Upper lobe of left lung (tissue), 4 donors: ENCODE data around the gene IMMP2L.

ENCODE experiments used
- EP300 ChIP-seq, 4 donors: sonication (generic); formaldehyde crosslinking; IDR thresholded peaks; one replicate each; pipeline ENCODE4 v1.5.1; 2017; ENCODE audit warnings: antibody characterized with exemption in 4 of 4, control low read depth in 2 of 4
- POLR2A ChIP-seq, 4 donors: fragments of 450-650 bp; IDR thresholded peaks; one replicate each; pipeline ENCODE4 v1.5.1; 2016 to 2017; ENCODE audit warnings: antibody characterized with exemption in 4 of 4, mild to moderate bottlenecking in 2 of 4
- POLR2AphosphoS5 ChIP-seq, 2 donors: sonication (generic); formaldehyde crosslinking; IDR thresholded peaks; one replicate each; pipeline ENCODE4 v1.5.1; 2017; ENCODE audit warnings: antibody characterized with exemption in 2 of 2
- TF ChIP-seq, protein P1 (sequence below), 6 experiments: fragments of 450-650 bp in 4 of 6; fragments of 200-600 bp in 2 of 6; sonication (generic) in 2 of 6; IDR thresholded peaks; one replicate each; pipeline ENCODE4 v1.5.1; 2016 to 2019; ENCODE audit warnings: antibody characterized with exemption in 6 of 6

DNA sequence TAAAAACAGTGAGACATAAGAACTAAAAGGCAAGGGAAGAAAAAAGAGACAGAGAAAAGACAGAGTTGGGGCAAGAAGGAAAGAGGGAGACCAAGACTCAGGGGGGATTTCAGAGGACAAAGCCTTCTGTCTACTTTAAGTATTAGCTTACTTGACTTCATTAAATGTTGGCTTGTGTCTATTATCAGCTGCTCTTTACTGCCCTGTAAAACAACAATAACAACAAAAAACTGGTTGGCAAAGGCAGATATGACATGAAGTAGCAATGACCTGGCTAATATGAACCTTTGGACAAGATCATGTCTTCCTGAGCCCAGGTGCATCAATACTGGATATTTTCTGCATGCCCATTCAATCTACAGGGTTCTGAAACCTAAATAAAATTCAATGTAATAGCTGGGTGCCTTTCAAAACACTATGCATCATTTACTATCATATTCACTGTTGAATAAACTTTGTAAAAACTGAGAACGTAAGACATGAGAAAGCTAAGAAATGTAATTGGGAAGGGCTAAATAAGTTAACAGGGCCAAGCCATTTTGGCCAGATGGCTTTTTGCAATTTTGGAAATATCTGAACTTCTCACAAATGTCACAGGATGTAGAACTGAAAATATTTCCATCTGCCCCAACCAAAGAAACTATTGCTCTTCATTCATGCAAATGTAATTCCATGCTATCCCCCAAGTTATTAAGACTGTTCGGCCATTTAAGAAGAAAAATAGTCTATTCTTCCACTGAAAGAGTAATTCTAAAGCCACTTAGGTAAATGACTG, 422.0 kb downstream of the IMMP2L start:
- no peak for TF ChIP-seq EP300 (IDR thresholded peaks at IDR 0.05)
- TF ChIP-seq, protein P1, sequence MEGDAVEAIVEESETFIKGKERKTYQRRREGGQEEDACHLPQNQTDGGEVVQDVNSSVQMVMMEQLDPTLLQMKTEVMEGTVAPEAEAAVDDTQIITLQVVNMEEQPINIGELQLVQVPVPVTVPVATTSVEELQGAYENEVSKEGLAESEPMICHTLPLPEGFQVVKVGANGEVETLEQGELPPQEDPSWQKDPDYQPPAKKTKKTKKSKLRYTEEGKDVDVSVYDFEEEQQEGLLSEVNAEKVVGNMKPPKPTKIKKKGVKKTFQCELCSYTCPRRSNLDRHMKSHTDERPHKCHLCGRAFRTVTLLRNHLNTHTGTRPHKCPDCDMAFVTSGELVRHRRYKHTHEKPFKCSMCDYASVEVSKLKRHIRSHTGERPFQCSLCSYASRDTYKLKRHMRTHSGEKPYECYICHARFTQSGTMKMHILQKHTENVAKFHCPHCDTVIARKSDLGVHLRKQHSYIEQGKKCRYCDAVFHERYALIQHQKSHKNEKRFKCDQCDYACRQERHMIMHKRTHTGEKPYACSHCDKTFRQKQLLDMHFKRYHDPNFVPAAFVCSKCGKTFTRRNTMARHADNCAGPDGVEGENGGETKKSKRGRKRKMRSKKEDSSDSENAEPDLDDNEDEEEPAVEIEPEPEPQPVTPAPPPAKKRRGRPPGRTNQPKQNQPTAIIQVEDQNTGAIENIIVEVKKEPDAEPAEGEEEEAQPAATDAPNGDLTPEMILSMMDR (IDR thresholded peaks at IDR 0.05), result no peak
- no peak for TF ChIP-seq POLR2A (IDR thresholded peaks at IDR 0.05)
- TF ChIP-seq POLR2AphosphoS5 (IDR thresholded peaks at IDR 0.05), result no peak
